DOHH2 (cell line): Measurements from ENCODE around the gene ACO1.

ENCODE experiments used
- CTCF ChIP-seq: fragments of 200-600 bp; sonication (generic); IDR thresholded peaks from one replicate; pipeline ENCODE4 v1.5.1; 2014; ENCODE audit warnings: antibody characterized with exemption, mild to moderate bottlenecking, low read depth, low read length; ENCODE audit not compliant: poor library complexity, severe bottlenecking
- EZH2phosphoT487 ChIP-seq: fragments of 200-600 bp; sonication (generic); IDR thresholded peaks from 2 replicates; pipeline ENCODE4 v1.6.1; 2017; ENCODE audit warnings: borderline replicate concordance, mild to moderate bottlenecking, antibody characterized with exemption, low read length, moderate library complexity, mixed read lengths

GRCh38 chr9:32340361-32340760 is 44.1 kb upstream of the ACO1 start:
- TF ChIP-seq CTCF (no peak), EZH2phosphoT487 (no peak)
